ENCODE data around the gene PAF1.
"Not testable (repeated sequence)": the region's sequence is repeated elsewhere in the genome, so short reads cannot be mapped to it uniquely, and the experiment has no call there.

PAF1 gene

GRCh38 chr19:39382991-39383828 lies 7.7 kb downstream of the PAF1 start:
- DNase-seq (ENCODE audit: low read depth) = no peak

DNA sequence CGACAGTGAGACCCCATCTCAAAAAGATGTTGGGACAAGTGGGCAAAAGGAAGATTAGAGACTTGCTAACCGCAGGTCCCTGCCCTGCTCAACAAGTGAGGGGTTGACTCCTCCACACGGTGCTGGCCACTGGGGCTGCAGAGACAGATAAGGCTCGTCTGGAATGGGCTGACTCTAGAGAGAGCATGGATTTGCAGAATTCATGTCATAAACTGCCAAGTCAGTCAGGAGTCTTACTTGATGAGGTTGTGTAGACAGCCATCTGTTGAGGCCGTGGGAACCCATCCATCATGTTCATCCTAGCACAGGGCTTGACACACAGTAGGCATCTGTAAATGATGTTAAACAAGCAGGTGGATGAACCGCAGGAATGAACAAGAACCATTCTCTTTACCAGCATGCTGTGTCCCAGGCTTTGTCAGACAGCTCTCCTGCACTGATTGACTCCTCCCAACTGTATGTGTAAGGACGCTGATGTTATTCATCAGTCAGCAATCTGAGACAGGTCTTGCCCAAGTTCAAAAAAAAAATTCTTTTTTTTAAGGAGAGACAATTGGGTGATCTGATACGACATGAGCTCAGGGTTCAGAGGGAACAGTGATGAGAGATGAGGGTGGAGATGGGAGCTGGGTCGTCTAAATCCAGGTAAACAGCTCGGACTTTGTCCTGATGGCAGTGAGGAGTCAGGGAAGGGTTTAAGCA lies 8.8 kb downstream of the PAF1 start:
- no peak for DNase-seq (ENCODE audit: low read depth)

- no peak for DNase-seq (ENCODE audit: low read depth)
Measured at GRCh38 chr19:39380521-39381502, 10.1 kb downstream of the PAF1 start.

DNA sequence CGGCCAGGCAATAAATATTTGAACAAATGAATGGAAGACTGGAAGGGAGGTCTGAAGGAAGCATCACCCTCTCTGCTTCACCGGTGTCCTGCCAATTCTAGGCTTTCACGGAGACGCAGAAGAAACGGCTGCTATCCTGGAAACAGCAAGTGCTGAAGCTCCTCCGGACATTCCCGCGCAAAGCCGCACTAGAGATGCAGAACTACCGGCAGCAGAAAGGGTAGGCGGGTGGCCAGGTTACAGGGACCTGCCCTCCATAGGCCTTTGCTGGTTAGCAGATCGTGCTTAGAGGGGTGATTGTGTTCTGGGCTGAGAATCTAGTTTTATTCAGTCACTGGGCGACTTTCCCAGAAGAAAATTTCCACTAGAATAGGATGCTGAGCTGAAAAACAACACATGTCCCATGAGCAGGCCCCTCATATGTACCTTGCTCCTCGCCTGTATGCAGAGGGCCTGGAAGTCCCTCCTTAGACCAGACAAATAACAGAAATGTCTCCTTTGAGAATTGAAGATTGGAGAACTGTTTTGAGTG lies 11.0 kb downstream of the PAF1 start:
- no peak for DNase-seq (ENCODE audit: low read depth)

DNA sequence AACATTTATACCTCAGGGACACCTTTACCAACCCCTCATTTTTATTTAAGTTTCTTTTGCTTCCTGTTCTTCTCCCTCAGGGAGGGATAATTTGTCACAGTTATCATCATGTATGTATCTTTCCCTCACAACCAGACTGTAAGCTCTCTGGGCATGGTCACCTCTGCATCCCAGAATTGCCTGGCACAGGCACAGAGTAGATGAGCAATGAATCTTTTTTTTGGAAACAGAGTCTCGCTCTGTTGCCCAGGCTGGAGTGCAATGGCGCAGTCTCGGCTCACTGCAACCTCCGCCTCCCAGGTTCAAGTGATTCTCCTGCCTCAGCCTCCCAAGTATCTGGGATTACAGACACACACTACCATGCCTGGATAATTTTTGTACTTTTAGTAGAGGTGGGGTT lies 11.5 kb downstream of the PAF1 start:
- not testable (repeated sequence) for DNase-seq (ENCODE audit: low read depth)

DNA sequence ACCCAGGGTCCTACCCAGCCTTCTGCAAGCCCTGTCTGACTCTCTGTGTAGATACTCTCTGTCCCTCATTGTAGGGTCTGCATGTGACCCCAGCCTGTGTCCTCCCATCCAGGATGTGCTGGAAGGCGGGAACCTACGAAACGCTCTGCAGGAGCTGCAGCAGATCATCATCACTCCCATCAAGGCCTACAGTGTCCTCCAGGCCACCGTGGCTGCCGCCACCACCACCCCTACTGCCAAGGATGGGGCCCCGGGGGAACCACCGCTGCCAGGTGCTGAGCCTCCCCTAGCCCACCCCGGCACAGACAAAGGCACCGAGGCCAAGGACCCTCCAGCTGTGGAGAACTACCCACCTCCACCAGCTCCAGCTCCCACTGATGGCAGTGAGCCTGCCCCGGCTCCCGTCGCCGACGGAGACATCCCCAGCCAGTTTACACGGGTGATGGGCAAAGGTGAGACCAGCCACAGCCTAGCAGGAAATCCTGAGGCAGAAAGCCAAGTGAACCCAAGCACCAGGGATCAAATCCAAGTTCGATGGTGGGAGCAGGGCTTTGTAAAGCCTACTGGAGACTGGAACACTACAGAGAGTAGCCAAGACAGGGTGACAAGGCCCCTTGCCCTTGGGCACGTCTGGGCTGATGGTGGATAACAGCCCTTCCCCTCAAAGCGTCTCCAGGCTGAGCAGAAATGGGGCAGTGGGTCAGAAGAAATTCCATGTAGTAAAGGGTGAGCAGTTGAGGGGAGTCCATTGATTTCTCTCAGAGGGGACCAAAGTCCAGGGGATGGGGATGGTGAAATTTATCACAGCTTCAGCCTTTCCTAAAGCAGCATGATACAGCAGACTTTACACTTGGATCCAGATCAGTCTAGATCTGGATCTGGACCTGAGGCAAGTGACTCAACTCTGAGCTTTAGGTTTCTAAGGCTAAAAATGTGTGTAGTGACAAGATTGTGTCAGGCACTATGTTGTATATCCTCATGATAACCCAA lies 13.2 kb downstream of the PAF1 start:
- DNase-seq (ENCODE audit: low read depth) = no peak

- DNase-seq (ENCODE audit: low read depth) = no peak
Measured at GRCh38 chr19:39375929-39376328, 15.0 kb downstream of the PAF1 start.

- no peak for DNase-seq (ENCODE audit: low read depth)
Measured at GRCh38 chr19:39372941-39373340, 18.0 kb downstream of the PAF1 start.

DNA sequence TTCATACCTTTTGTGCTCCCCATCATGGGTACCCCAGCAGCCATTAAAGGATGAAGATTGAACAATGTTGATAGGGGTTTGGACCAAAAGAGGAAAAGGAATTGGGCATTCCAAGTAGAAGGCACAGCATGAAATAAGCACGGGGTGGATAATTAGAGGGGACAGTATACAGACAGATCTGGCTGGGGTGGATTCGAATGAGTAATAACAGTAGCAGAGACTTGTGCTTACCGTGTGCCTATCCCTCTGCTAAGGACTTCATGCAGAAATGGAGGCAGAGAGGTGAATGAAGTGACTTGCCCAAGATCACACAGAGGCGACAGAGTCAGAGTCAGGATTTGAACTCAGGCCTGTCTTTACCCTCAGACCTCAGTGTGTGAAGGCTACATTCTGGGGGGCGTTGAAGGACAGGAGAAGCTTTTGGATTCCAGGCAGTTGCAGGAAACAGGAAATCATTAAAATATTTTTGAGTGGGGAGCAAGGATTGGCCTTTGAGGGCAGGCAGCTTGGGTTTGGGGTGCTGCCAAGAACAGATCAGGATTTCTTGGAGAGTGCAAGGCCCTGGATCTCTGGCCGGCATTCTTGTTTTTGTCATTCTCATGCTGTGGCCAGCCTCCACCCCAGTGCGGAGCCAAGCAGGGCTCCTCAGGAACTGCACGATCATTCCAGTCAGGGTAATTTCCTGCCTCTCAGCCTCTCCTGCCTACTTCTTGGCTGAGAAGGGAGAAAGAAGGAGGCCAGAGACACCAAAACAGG lies 18.7 kb downstream of the PAF1 start:
- DNase-seq (ENCODE audit: low read depth) = peak; percentile 69

GRCh38 chr19:39370735-39371134 lies 20.2 kb downstream of the PAF1 start:
- no peak for DNase-seq (ENCODE audit: low read depth)

- no peak for DNase-seq (ENCODE audit: low read depth)
Measured at GRCh38 chr19:39369200-39369599, 21.7 kb downstream of the PAF1 start.

GRCh38 chr19:39365531-39365930 lies 25.4 kb downstream of the PAF1 start:
- DNase-seq (ENCODE audit: low read depth) = no peak

- DNase-seq (ENCODE audit: low read depth) = no peak
Measured at GRCh38 chr19:39363901-39364457, 26.9 kb downstream of the PAF1 start.

DNA sequence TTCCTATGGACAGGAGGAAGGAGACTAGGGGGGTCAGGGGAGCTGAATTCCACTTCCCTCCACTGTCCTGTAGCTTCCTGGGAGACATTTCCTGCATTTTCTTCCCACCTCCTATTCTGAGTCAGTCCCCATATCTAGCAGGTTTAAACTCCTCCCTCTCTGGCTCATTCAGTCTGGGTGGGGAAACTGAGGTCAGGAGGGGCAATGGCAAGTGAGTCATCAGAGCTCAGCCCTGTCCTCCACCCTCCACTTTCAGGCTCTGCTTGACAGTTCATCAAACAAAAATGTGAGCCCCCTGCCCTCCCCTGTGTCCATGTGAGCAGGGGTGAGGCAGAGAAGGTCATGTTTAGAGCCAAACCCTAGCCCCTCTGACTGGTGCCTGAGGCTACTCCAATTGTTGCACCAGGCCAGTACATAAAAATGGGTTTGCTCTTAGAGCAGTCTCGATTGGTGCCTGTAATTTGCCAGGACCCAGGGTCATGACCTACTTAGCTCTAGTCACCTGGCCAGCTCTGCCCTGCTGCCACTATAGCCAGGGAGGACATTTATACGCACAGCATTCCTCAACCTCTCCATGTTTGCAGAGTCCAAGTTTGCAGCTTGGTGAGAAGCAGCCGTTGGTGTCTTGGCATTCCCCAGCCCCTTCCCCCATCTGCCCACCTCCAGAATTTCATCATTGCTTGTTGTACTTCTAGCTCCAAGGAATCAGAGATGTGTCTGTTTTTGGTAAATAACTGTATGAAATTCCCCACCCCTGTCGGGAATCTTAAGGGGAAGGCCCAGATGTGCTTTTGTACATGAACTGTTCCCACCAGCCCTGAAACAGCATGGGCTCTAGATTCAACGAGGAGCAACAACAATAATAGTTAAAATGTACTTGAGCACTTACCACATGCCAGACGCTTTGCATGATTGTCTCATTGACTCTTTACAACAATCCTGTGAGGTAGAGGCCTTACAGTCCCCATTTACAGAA lies 27.9 kb downstream of the PAF1 start:
- DNase-seq (ENCODE audit: low read depth) = peak; percentile 36

GRCh38 chr19:39360599-39360998 lies 30.3 kb downstream of the PAF1 start:
- no peak for DNase-seq (ENCODE audit: low read depth)

DNA sequence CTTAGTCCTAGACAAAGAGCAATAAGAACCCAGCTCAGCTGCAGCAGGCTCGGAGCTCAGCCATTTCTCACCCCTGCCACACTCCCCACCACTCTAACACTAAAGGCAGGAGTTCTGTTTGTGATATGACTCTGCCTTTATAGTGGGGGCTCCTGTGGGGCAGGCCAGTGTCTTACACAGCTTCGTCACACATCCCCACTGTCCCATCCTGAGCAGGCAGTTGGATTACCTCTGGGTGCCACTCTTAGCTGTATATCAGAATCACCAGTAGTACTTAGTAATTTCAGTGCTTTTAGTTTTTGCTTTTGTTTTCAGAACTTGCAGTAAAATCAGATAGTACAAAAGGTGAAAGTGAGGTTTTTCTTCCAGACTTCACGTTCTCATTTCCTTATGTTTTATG lies 31.9 kb downstream of the PAF1 start:
- DNase-seq (ENCODE audit: low read depth) = no peak

GRCh38 chr19:39356647-39357046 lies 34.3 kb downstream of the PAF1 start:
- DNase-seq (ENCODE audit: low read depth) = no peak

DNA sequence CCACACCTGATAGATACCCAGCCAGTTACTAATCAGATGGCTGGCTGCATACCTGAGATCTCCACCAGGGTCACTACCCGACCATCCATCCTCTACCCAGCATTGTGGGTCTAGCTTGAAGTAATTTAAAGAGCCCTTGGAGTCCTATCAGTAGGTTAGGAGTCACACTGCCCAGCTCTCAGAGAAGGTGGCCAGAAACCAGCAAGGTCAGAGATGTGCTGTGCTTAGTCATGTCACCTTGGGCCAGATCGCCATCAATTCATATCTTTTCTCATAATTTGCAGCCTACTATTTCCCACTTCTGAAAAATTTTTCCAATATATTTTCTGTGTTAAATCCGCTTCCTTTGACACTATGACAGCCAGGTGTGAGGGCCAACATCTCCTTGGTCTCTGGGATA lies 34.8 kb downstream of the PAF1 start:
- DNase-seq (ENCODE audit: low read depth) = no peak

GRCh38 chr19:39355253-39355652 lies 35.7 kb downstream of the PAF1 start:
- DNase-seq (ENCODE audit: low read depth) = no peak

Measured in HS-27A (cell line).